SW480 (cell line): Measurements from ENCODE around the gene CIDEB.
"Not testable (repeated sequence)": the region's sequence is repeated elsewhere in the genome, so short reads cannot be mapped to it uniquely, and the experiment has no call there.

Experiments
- DNase-seq: peaks from one replicate; pipeline ENCODE4 v3.0.0-alpha.2; 2016; ENCODE audit warnings: low spot score

Gene CIDEB

GRCh38 chr14:24332268-24332993 lies 24.7 kb upstream of the CIDEB start:
- peak; percentile 79 for DNase-seq

- DNase-seq: no peak
Observed at GRCh38 chr14:24331731-24332267, 24.0 kb upstream of the CIDEB start.

- no peak for DNase-seq
Observed at GRCh38 chr14:24330973-24331674, 23.3 kb upstream of the CIDEB start.

GRCh38 chr14:24329736-24330135 lies 22.0 kb upstream of the CIDEB start:
- DNase-seq: no peak

GRCh38 chr14:24329073-24329663 lies 21.4 kb upstream of the CIDEB start:
- DNase-seq: no peak

- DNase-seq: not testable (repeated sequence)
Observed at GRCh38 chr14:24327914-24328313, 20.1 kb upstream of the CIDEB start.

GRCh38 chr14:24327303-24327702 lies 19.5 kb upstream of the CIDEB start:
- DNase-seq: no peak

GRCh38 chr14:24325963-24326362 lies 18.2 kb upstream of the CIDEB start:
- no peak for DNase-seq

GRCh38 chr14:24325041-24325530 lies 17.3 kb upstream of the CIDEB start:
- DNase-seq: no peak

GRCh38 chr14:24324024-24324423 lies 16.2 kb upstream of the CIDEB start:
- no peak for DNase-seq

GRCh38 chr14:24323341-24323740 lies 15.6 kb upstream of the CIDEB start:
- no peak for DNase-seq

- no peak for DNase-seq
Observed at GRCh38 chr14:24322672-24323071, 14.9 kb upstream of the CIDEB start.

GRCh38 chr14:24321212-24321975 lies 13.6 kb upstream of the CIDEB start:
- no peak for DNase-seq

GRCh38 chr14:24317141-24317928 lies 9.6 kb upstream of the CIDEB start:
- peak; percentile 45 for DNase-seq

- DNase-seq: no peak
Observed at GRCh38 chr14:24316597-24316950, 8.8 kb upstream of the CIDEB start.

- DNase-seq: peak; percentile 60
Observed at GRCh38 chr14:24315807-24316596, 8.2 kb upstream of the CIDEB start.

- no peak for DNase-seq
Observed at GRCh38 chr14:24315243-24315806, 7.5 kb upstream of the CIDEB start.

- DNase-seq: no peak
Observed at GRCh38 chr14:24314377-24315193, 6.8 kb upstream of the CIDEB start.

- DNase-seq: no peak
Observed at GRCh38 chr14:24313913-24314312, 6.1 kb upstream of the CIDEB start.
